HEK293 (cell line): ENCODE results near the gene FRY.

Experiments used
- CTCF ChIA-PET: fragments of 350-600 bp; formaldehyde crosslinking; extraction: SDS; loops from one replicate; lab custom pipeline; 2021; ENCODE audit warnings: antibody characterized with exemption; lab: Yijun Ruan, JAX
- POLR2A ChIA-PET: fragments of 300-600 bp; formaldehyde crosslinking; extraction: SDS; loops from one replicate; lab custom pipeline; 2020; ENCODE audit warnings: antibody characterized with exemption, inconsistent platforms; lab: Yijun Ruan, JAX
- H3K27ac ChIP-seq: fragments of 200-500 bp; sonication (Bioruptor generic); 2 replicates; pipeline ENCODE4 v1.5.1; 2014; ENCODE audit warnings: low read depth, low read length, control low read depth, inconsistent platforms; ENCODE audit errors: extremely low read depth
- H3K36me3 ChIP-seq, 2 experiments: fragments of 200-500 bp in 1 of 2; sonication (Bioruptor generic) in 1 of 2; 1 replicate in 1 of 2; 2 replicates in 1 of 2; pipeline ENCODE4 v1.5.1; 2014 to 2017; ENCODE audit warnings: inconsistent platforms in 2 of 2, low read length in 2 of 2; ENCODE audit not compliant: control insufficient read depth in 2 of 2, insufficient read depth in 1 of 2
- H3K4me1 ChIP-seq: fragments of 200-500 bp; sonication (Bioruptor generic); 2 replicates; pipeline ENCODE4 v1.5.1; 2014; ENCODE audit warnings: mild to moderate bottlenecking, low read length, inconsistent platforms; ENCODE audit not compliant: control insufficient read depth, insufficient read depth
- H3K4me3 ChIP-seq: 2 replicates; pipeline ENCODE4 v1.5.1; 2011; ENCODE audit warnings: low read depth, mild to moderate bottlenecking, control low read depth, low read length, moderate library complexity
- H3K9me3 ChIP-seq: fragments of 200-500 bp; sonication (Bioruptor generic); 2 replicates; pipeline ENCODE4 v1.5.1; 2014; ENCODE audit warnings: low read depth, low read length, inconsistent platforms; ENCODE audit not compliant: control insufficient read depth, insufficient read depth
- AEBP2 ChIP-seq: fragments of 450-650 bp; formaldehyde crosslinking; IDR thresholded peaks from 2 replicates; pipeline ENCODE4 v1.5.1; 2016; ENCODE audit warnings: missing biosample characterization, missing genetic modification characterization, borderline replicate concordance
- CTCF ChIP-seq: fragments of 450-650 bp; formaldehyde crosslinking; IDR thresholded peaks from 2 replicates; pipeline ENCODE4 v1.5.1; 2016; ENCODE audit warnings: missing biosample characterization, missing genetic modification characterization
- EGR2 ChIP-seq: fragments of 450-650 bp; formaldehyde crosslinking; IDR thresholded peaks from 2 replicates; pipeline ENCODE4 v1.5.1; 2016; ENCODE audit warnings: low read depth, missing biosample characterization, missing genetic modification characterization
- GFI1B ChIP-seq: fragments of 450-650 bp; formaldehyde crosslinking; IDR thresholded peaks from 2 replicates; pipeline ENCODE4 v1.5.1; 2016; ENCODE audit warnings: missing biosample characterization, missing genetic modification characterization
- GLI2 ChIP-seq: fragments of 450-650 bp; formaldehyde crosslinking; IDR thresholded peaks from 2 replicates; pipeline ENCODE4; 2017; ENCODE audit warnings: missing biosample characterization, missing genetic modification characterization, low read depth, borderline replicate concordance
- HOXC10 ChIP-seq: sonication (generic); formaldehyde crosslinking; IDR thresholded peaks from 2 replicates; pipeline ENCODE4 v1.8.1; 2023; ENCODE audit warnings: mild to moderate bottlenecking, missing genetic modification reagents
- KLF7 ChIP-seq: fragments of 450-650 bp; formaldehyde crosslinking; IDR thresholded peaks from 2 replicates; pipeline ENCODE4 v1.5.1; 2016; ENCODE audit warnings: missing biosample characterization, missing genetic modification characterization, borderline replicate concordance
- PRDM6 ChIP-seq: fragments of 450-650 bp; formaldehyde crosslinking; IDR thresholded peaks from 2 replicates; pipeline ENCODE4 v1.5.1; 2017; ENCODE audit warnings: missing biosample characterization, missing genetic modification characterization
- ZBTB11 ChIP-seq: fragments of 450-650 bp; formaldehyde crosslinking; conservative IDR thresholded peaks from 2 replicates; pipeline ENCODE4 v1.5.1; 2016; ENCODE audit warnings: low read depth, missing biosample characterization, missing genetic modification characterization
- ZBTB21 ChIP-seq: fragments of 450-650 bp; formaldehyde crosslinking; IDR thresholded peaks from 2 replicates; pipeline ENCODE4 v1.5.1; 2017; ENCODE audit warnings: missing biosample characterization, missing genetic modification characterization
- ZNF2 ChIP-seq: fragments of 450-650 bp; formaldehyde crosslinking; IDR thresholded peaks from 2 replicates; pipeline ENCODE4 v1.5.1; 2016; ENCODE audit warnings: missing biosample characterization, missing genetic modification characterization
- ZNF221 ChIP-seq: fragments of 450-650 bp; formaldehyde crosslinking; IDR thresholded peaks from 2 replicates; pipeline ENCODE4 v1.5.1; 2017; ENCODE audit warnings: missing biosample characterization, missing genetic modification characterization, borderline replicate concordance
- ZNF239 ChIP-seq: fragments of 450-650 bp; formaldehyde crosslinking; IDR thresholded peaks from 2 replicates; pipeline ENCODE4 v1.5.1; 2016; ENCODE audit warnings: missing biosample characterization, missing genetic modification characterization
- ZNF26 ChIP-seq: fragments of 450-650 bp; formaldehyde crosslinking; IDR thresholded peaks from 2 replicates; pipeline ENCODE4 v1.5.1; 2016; ENCODE audit warnings: missing biosample characterization, missing genetic modification characterization
- ZNF324 ChIP-seq: fragments of 450-650 bp; formaldehyde crosslinking; IDR thresholded peaks from 2 replicates; pipeline ENCODE4 v1.5.1; 2016; ENCODE audit warnings: missing biosample characterization, missing genetic modification characterization
- ZNF510 ChIP-seq: fragments of 450-650 bp; formaldehyde crosslinking; IDR thresholded peaks from 2 replicates; pipeline ENCODE4 v1.5.1; 2018; ENCODE audit warnings: mild to moderate bottlenecking, missing genetic modification characterization, missing biosample characterization; ENCODE audit not compliant: insufficient replicate concordance
- ZNF548 ChIP-seq: fragments of 450-650 bp; formaldehyde crosslinking; IDR thresholded peaks from 2 replicates; pipeline ENCODE4 v1.5.1; 2016; ENCODE audit warnings: missing biosample characterization, missing genetic modification characterization
- ZNF624 ChIP-seq: fragments of 450-650 bp; formaldehyde crosslinking; IDR thresholded peaks from 2 replicates; pipeline ENCODE4 v1.5.1; 2017; ENCODE audit warnings: missing biosample characterization, missing genetic modification characterization
- ZNF658 ChIP-seq: fragments of 450-650 bp; formaldehyde crosslinking; IDR thresholded peaks from 2 replicates; pipeline ENCODE4; 2016; ENCODE audit warnings: missing biosample characterization, missing genetic modification characterization
- ZNF664 ChIP-seq: fragments of 450-650 bp; formaldehyde crosslinking; IDR thresholded peaks from 2 replicates; pipeline ENCODE4 v1.5.1; 2016; ENCODE audit warnings: missing biosample characterization, missing genetic modification characterization
- ZNF677 ChIP-seq: fragments of 450-650 bp; IDR thresholded peaks from 2 replicates; pipeline ENCODE4 v1.5.0; 2018; ENCODE audit warnings: missing biosample characterization, mild to moderate bottlenecking, missing genetic modification characterization, moderate library complexity
- ZNF704 ChIP-seq: fragments of 450-650 bp; formaldehyde crosslinking; IDR thresholded peaks from 2 replicates; pipeline ENCODE4 v1.5.1; 2016; ENCODE audit warnings: missing biosample characterization, missing genetic modification characterization
- ZNF747 ChIP-seq: fragments of 450-650 bp; formaldehyde crosslinking; IDR thresholded peaks from 2 replicates; pipeline ENCODE4 v1.5.1; 2016; ENCODE audit warnings: missing biosample characterization, missing genetic modification characterization
- ZSCAN30 ChIP-seq: fragments of 450-650 bp; IDR thresholded peaks from 2 replicates; pipeline ENCODE4 v1.5.1; 2018; ENCODE audit warnings: missing biosample characterization, mild to moderate bottlenecking, missing genetic modification characterization, moderate library complexity

The FRY gene

DNA sequence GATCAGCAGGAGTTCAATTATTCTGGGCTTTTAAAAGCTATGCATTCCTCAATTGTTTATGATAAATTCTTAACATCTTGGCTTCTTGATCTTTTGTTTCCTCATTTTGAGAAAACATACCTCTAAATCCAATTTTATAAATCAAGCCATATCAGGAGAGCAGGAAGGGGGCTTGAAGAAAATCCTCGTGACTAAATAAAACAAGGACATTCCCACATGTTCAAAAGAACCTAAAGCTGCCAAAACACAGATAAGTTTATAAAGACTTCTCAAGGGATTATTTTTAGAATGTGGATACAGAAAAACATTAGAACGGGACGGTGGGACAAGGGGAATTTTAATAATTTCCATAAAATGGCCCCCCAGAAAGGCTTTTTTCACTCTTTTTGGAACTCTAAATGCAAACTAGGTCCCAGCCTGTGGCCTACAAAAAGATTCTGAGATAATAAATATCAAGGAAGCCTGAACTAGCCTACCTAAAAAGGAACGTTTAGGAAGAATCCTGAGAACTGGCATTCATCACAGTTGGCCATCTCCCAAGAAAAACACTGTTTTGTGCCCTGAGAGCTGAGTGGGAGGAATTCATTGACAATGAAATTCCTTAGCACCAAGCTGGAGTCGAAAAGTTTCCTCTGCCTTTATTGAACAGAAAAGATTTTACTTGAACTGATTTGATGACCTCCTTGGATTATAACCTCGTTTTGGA is 253.5 kb downstream of the FRY start:
- H3K27ac ChIP-seq: no peak overlapping the region
- TF ChIP-seq ZBTB21 (tag by site-specific recombination): no peak
- TF ChIP-seq ZNF239 (tag by site-specific recombination): no peak
- TF ChIP-seq GLI2 (tag by site-specific recombination): no peak
- peak; percentile 50; the same call in 1 of the 2 replicates for TF ChIP-seq GFI1B (tag by site-specific recombination)
- TF ChIP-seq PRDM6 (tag by site-specific recombination): peak; percentile 39; the same call in 1 of the 2 replicates
- TF ChIP-seq ZBTB11: no peak
- TF ChIP-seq AEBP2 (tag by site-specific recombination): no peak
- ChIA-PET CTCF (no interaction called here), POLR2A (interaction anchor here (0.6 to 1.3 kb wide), 2 partner anchors 20 to 30 kb away, joined by 3 to 7 read pairs; partner anchors contain the start of genes BRCA2 and ZAR1L)
- H3K4me1 ChIP-seq: peaks cover 13% of the 10 kb centered on the region
- H3K36me3 ChIP-seq: no peaks in the 10 kb centered on the region
- H3K4me3 ChIP-seq: no peak overlapping the region
- no peaks in the 10 kb centered on the region for H3K9me3 ChIP-seq

DNA sequence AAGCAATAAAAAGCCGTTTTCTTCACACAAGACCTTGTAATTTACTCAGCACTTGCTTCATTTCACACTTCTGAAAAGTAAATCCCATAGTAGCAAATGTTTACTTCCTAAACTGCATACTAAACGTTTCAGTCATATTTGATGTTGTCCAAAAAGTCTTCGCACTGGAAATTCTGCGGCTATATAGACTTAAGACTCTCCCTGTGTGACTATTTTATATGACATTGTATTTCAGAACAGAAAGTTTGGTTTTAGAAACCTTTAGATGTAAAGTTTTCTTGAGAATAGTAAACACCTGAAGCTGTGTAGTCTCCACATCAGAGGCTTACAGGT is 254.0 kb downstream of the FRY start:
- Histone ChIP-seq H3K36me3 (no peaks in the 10 kb centered on the region), H3K4me1 (peaks cover 13% of the 10 kb centered on the region), H3K27ac (no peak overlapping the region), H3K4me3 (no peak overlapping the region), H3K9me3 (no peaks in the 10 kb centered on the region)
- CTCF ChIA-PET: no interaction called here
- POLR2A ChIA-PET: interaction anchor here (0.6 to 1.3 kb wide), 2 partner anchors 19 to 30 kb away, joined by 3 to 7 read pairs; partner anchors contain the start of genes BRCA2 and ZAR1L
- TF ChIP-seq CTCF (tag by site-specific recombination): no peak
- TF ChIP-seq ZNF221 (tag by site-specific recombination): no peak
- TF ChIP-seq ZSCAN30 (tag by site-specific recombination): no peak
- no peak for TF ChIP-seq ZNF2 (tag by site-specific recombination)
- TF ChIP-seq ZNF747 (tag by site-specific recombination): no peak
- no peak for TF ChIP-seq ZNF658 (tag by site-specific recombination)
- TF ChIP-seq HOXC10 (CRISPR knock-in tag): no peak
- no peak for TF ChIP-seq ZNF324
- no peak for TF ChIP-seq ZNF510 (tag by site-specific recombination)
- TF ChIP-seq ZNF677 (tag by site-specific recombination): no peak
- TF ChIP-seq ZNF548 (tag by site-specific recombination): no peak
- TF ChIP-seq KLF7: no peak
- TF ChIP-seq EGR2 (tag by site-specific recombination): no peak
- TF ChIP-seq ZNF624: no peak
- TF ChIP-seq ZNF26 (tag by site-specific recombination): no peak
- TF ChIP-seq ZNF664 (tag by site-specific recombination): no peak
- TF ChIP-seq ZNF704 (tag by site-specific recombination): no peak
